Endothelial cell of umbilical vein (primary cell): ENCODE measurements around the gene GTF2IRD1. TPM values are rescaled to one million over a fixed set of nuclear protein-coding genes. Genes with fewer than 3 reads are reported as not detected.

ENCODE experiments used
- BruUV-seq: library from RNA; stranded (reverse); fragments of 400-500 nt; replicated peaks from 2 replicates; lab custom pipeline; 2021; lab: Mats Ljungman, UMichigan
- CTCF ChIA-PET: fragments of 300-600, 350-600 bp; sonication (Branson Sonifier 250); formaldehyde crosslinking; loops from one replicate; lab custom pipeline; 2021; ENCODE audit warnings: antibody characterized with exemption, inconsistent platforms; lab: Charles Lee
- POLR2A ChIA-PET: fragments of 300-600, 350-600 bp; sonication (Branson Sonifier 250); formaldehyde crosslinking; loops from one replicate; lab custom pipeline; 2021; ENCODE audit warnings: antibody characterized with exemption, inconsistent platforms; lab: Charles Lee
- DNase-seq: peaks from one replicate; pipeline ENCODE4 v3.0.0-alpha.2; 2011; ENCODE audit warnings: low read depth, low spot score
- FAIRE-seq: peaks from 2 replicates; lab custom pipeline; 2011; peaks lifted over from hg19 to GRCh38; lab: Jason Lieb, UNC
- H2AFZ ChIP-seq: 2 replicates; pipeline ENCODE4 v1.6.0; 2012; ENCODE audit warnings: low read depth, low read length, control low read depth, inconsistent platforms
- H3K27ac ChIP-seq: 2 replicates; pipeline ENCODE4 v1.5.1; 2011; ENCODE audit warnings: low read depth, mild to moderate bottlenecking, control low read depth, low read length, moderate library complexity; ENCODE audit not compliant: insufficient read depth
- H3K27me3 ChIP-seq, 2 experiments: 2 replicates each; pipeline versions ENCODE4 v1.6.0 to v1.6.1; 2011; ENCODE audit warnings: low read length in 2 of 2, mixed read lengths in 1 of 2; ENCODE audit not compliant: control insufficient read depth in 2 of 2, insufficient read depth in 2 of 2
- H3K36me3 ChIP-seq, 2 experiments: 2 replicates in 1 of 2; 3 replicates in 1 of 2; pipeline ENCODE4 v1.5.1; 2011; ENCODE audit warnings: low read length in 2 of 2, mild to moderate bottlenecking in 1 of 2, moderate library complexity in 1 of 2; ENCODE audit not compliant: control insufficient read depth in 2 of 2, insufficient read depth in 2 of 2; ENCODE audit errors: extremely low read depth in 1 of 2
- H3K4me1 ChIP-seq: 3 replicates; pipeline ENCODE4 v1.5.1; 2011; ENCODE audit warnings: mild to moderate bottlenecking, low read length; ENCODE audit not compliant: control insufficient read depth, insufficient read depth; ENCODE audit errors: extremely low read depth
- H3K4me2 ChIP-seq: 2 replicates; pipeline ENCODE4 v1.6.1; 2011; ENCODE audit warnings: low read length, control low read depth, mixed read lengths; ENCODE audit not compliant: insufficient read depth
- H3K4me3 ChIP-seq, 3 experiments: fragments of 200-600 bp in 1 of 3; sonication (generic), shearing (Covaris generic) in 1 of 3; replicated peaks in 1 of 3; 2 replicates each; pipeline ENCODE4 v1.5.1; 2011 to 2016; ENCODE audit warnings: control low read depth in 3 of 3, low read length in 3 of 3, mild to moderate bottlenecking in 2 of 3, inconsistent platforms in 1 of 3, low read depth in 1 of 3, moderate library complexity in 1 of 3; ENCODE audit not compliant: insufficient read depth in 1 of 3
- H3K79me2 ChIP-seq: 2 replicates; pipeline ENCODE4 v1.6.0; 2012; ENCODE audit warnings: low read length, inconsistent platforms; ENCODE audit not compliant: control insufficient read depth, insufficient read depth
- H3K9ac ChIP-seq: replicated peaks from 2 replicates; pipeline ENCODE3; 2011; ENCODE audit warnings: low read length, control low read depth; ENCODE audit not compliant: insufficient read depth; ENCODE audit errors: extremely low read depth
- H3K9me1 ChIP-seq: replicated peaks from 3 replicates; pipeline ENCODE4 v1.6.0; 2011; ENCODE audit warnings: mild to moderate bottlenecking, low read length; ENCODE audit not compliant: control insufficient read depth, insufficient read depth; ENCODE audit errors: extremely low read depth
- H3K9me3 ChIP-seq: replicated peaks from 2 replicates; pipeline ENCODE4 v1.5.1; 2012; ENCODE audit warnings: low read length, inconsistent platforms; ENCODE audit not compliant: control insufficient read depth, insufficient read depth
- H4K20me1 ChIP-seq: replicated peaks from 2 replicates; pipeline ENCODE3; 2011; ENCODE audit warnings: mild to moderate bottlenecking, low read length; ENCODE audit not compliant: control insufficient read depth, insufficient read depth; ENCODE audit errors: extremely low read depth
- EZH2 ChIP-seq: IDR thresholded peaks from 2 replicates; pipeline ENCODE4 v1.6.1; 2012; ENCODE audit warnings: borderline replicate concordance, low read depth, mild to moderate bottlenecking, moderate library complexity, low read length, inconsistent platforms; ENCODE audit not compliant: severe bottlenecking
- FOS ChIP-seq: IDR thresholded peaks from 2 replicates; pipeline ENCODE4 v1.6.1; 2011; ENCODE audit warnings: mild to moderate bottlenecking, low read length, moderate library complexity, borderline replicate concordance; ENCODE audit not compliant: insufficient read depth
- GATA2 ChIP-seq: IDR thresholded peaks from 2 replicates; pipeline ENCODE4 v1.7.0; 2011; ENCODE audit warnings: low read depth, mild to moderate bottlenecking, moderate library complexity, mixed read lengths, low read length; ENCODE audit not compliant: insufficient read length, insufficient read depth
- JUN ChIP-seq: IDR thresholded peaks from 2 replicates; pipeline ENCODE4 v1.6.1; 2011; ENCODE audit warnings: borderline replicate concordance, low read depth; ENCODE audit not compliant: insufficient read length, insufficient read depth
- MAX ChIP-seq: IDR thresholded peaks from 2 replicates; pipeline ENCODE4 v1.6.1; 2011; ENCODE audit not compliant: insufficient read depth, insufficient read length
- MYC ChIP-seq: IDR thresholded peaks from one replicate; pipeline ENCODE4 v1.6.1; 2011; ENCODE audit warnings: mild to moderate bottlenecking, low read depth, low read length
- POLR2A ChIP-seq: IDR thresholded peaks from 2 replicates; pipeline ENCODE4 v1.6.1; 2012; ENCODE audit warnings: low read depth, mild to moderate bottlenecking, control low read depth, low read length
- POLR2AphosphoS5 ChIP-seq: IDR thresholded peaks from 2 replicates; pipeline ENCODE4 v1.6.1; 2012; ENCODE audit warnings: low read depth, mild to moderate bottlenecking, control low read depth, low read length, moderate library complexity; ENCODE audit not compliant: insufficient read depth
- dilution Hi-C: fragments of 300-500 bp; cut with MboI; formaldehyde crosslinking; loops from one replicate; pipeline ENCODE4 v1.15.0; 2019; ENCODE audit warnings: low sequenced_read_pairs; ENCODE audit not compliant: extremely low pct_ligation_motif_present
- intact Hi-C: fragments of 100-400 bp; cut with micrococcal nuclease; formaldehyde crosslinking; loops from one replicate; pipeline ENCODE4 v1.10.0; 2022
- polyA plus RNA-seq, 4 experiments: library from polyadenylated mRNA; depleted of rRNA in 3 of 4; stranded (reverse) in 3 of 4; unstranded in 1 of 4; fragments of >200 nt; gene quantifications; 2 replicates each; pipeline versions ENCODE4 v1.2.1 to v1.2.3, GENCODE V29; 2011 to 2012; ENCODE audit warnings: missing spikeins in 1 of 4
- total RNA-seq: library from RNA; stranded (reverse); gene quantifications from 2 replicates; pipeline ENCODE4 v1.2.3, GENCODE V29; 2021
- TF ChIP-seq, protein P1 (sequence below), 2 donors: IDR thresholded peaks; 1 replicate in 1 of 2; 2 replicates in 1 of 2; pipeline ENCODE4 v1.5.1; 2011; ENCODE audit warnings: low read length in 2 of 2, mild to moderate bottlenecking in 2 of 2, moderate library complexity in 2 of 2, control low read depth in 1 of 2, inconsistent platforms in 1 of 2, low read depth in 1 of 2; ENCODE audit not compliant: insufficient read depth in 1 of 2; ENCODE audit errors: extremely low read depth in 1 of 2

The GTF2IRD1 gene
- total and polyA plus RNA-seq, 2 donors (not counting 3 experiments of a cell fraction or from before 2014, with no cell fraction given), result 14.2 to 24.2 TPM

DNA sequence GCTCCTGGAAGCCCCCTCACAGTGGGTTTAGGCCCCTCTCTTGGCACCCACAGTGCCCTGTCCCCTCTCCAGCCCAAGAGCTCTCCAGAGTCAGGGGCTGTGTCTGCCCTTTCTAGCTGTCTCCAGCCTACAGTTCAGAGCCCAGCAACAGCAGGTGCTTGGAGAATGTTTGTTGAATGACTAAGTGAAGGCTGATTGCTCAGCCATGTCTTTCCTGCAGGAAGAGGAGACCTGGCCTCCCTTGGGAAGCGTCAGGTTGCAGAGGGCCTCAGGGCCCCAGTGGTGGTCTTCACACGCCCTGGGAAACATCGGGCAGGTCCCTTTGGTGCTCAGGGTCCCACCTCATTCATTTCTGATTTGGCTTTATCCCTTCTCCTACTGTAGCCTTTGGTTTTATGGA, 62.5 kb downstream of the GTF2IRD1 start:
- intact Hi-C loops (no loop called here), dilution Hi-C loops (no loop called here)
- H3K9me3 ChIP-seq, result no peaks in the 10 kb centered on the region
- no peak overlapping the region for H3K9ac ChIP-seq
- H3K4me2 ChIP-seq, result no peak overlapping the region
- CTCF ChIA-PET, result no interaction called here
- H3K36me3 ChIP-seq, result peaks cover 2 to 21% of the 10 kb centered on the region in 2 experiments
- POLR2A ChIA-PET, result no interaction called here
- no peaks in the 10 kb centered on the region for H3K79me2 ChIP-seq
- no peaks in the 10 kb centered on the region for H3K27me3 ChIP-seq
- H3K9me1 ChIP-seq, result no peaks in the 10 kb centered on the region
- TF ChIP-seq, protein P1, sequence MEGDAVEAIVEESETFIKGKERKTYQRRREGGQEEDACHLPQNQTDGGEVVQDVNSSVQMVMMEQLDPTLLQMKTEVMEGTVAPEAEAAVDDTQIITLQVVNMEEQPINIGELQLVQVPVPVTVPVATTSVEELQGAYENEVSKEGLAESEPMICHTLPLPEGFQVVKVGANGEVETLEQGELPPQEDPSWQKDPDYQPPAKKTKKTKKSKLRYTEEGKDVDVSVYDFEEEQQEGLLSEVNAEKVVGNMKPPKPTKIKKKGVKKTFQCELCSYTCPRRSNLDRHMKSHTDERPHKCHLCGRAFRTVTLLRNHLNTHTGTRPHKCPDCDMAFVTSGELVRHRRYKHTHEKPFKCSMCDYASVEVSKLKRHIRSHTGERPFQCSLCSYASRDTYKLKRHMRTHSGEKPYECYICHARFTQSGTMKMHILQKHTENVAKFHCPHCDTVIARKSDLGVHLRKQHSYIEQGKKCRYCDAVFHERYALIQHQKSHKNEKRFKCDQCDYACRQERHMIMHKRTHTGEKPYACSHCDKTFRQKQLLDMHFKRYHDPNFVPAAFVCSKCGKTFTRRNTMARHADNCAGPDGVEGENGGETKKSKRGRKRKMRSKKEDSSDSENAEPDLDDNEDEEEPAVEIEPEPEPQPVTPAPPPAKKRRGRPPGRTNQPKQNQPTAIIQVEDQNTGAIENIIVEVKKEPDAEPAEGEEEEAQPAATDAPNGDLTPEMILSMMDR (IDR thresholded peaks at IDR 0.05; ENCODE audit: extremely low read depth in 1 of 2, insufficient read depth in 1 of 2, low read depth in 1 of 2, low read length in 2 of 2), result no peak
- TF ChIP-seq POLR2AphosphoS5 (no peak), MYC (no peak), EZH2 (no peak), MAX (no peak), POLR2A (no peak)
- FAIRE-seq (no peak), DNase-seq (no peak)
- no peak overlapping the region for H2AFZ ChIP-seq
- no peaks in the 10 kb centered on the region for H3K4me1 ChIP-seq
- H3K4me3 ChIP-seq, result no peak overlapping the region
- H4K20me1 ChIP-seq, result no peaks in the 10 kb centered on the region
- BruUV-seq, result no TSS peak
- H3K27ac ChIP-seq, result no peak overlapping the region

- peaks cover 4 to 20% of the 10 kb centered on the region in 2 experiments for H3K36me3 ChIP-seq
- dilution Hi-C loops (no loop called here), intact Hi-C loops (no loop called here)
- H3K27me3 ChIP-seq, result no peaks in the 10 kb centered on the region
- no peaks in the 10 kb centered on the region for H4K20me1 ChIP-seq
- H3K4me1 ChIP-seq, result no peaks in the 10 kb centered on the region
- CTCF ChIA-PET, result no interaction called here
- POLR2A ChIA-PET, result no interaction called here
- DNase-seq (no peak), FAIRE-seq (no peak)
- no peak overlapping the region for H3K4me2 ChIP-seq
- no peak overlapping the region for H3K27ac ChIP-seq
- no TSS peak for BruUV-seq
- H2AFZ ChIP-seq, result no peak overlapping the region
- no peaks in the 10 kb centered on the region for H3K79me2 ChIP-seq
- H3K4me3 ChIP-seq, result no peak overlapping the region
- no peaks in the 10 kb centered on the region for H3K9me3 ChIP-seq
- H3K9me1 ChIP-seq, result no peaks in the 10 kb centered on the region
- H3K9ac ChIP-seq, result no peak overlapping the region
- TF ChIP-seq FOS (no peak), POLR2AphosphoS5 (no peak), POLR2A (no peak), EZH2 (no peak), GATA2 (no peak), MYC (no peak), MAX (no peak), JUN (no peak)
- TF ChIP-seq, protein P1 (IDR thresholded peaks at IDR 0.05; ENCODE audit: extremely low read depth in 1 of 2, insufficient read depth in 1 of 2, low read depth in 1 of 2, low read length in 2 of 2), result no peak
These were observed 64.3 kb downstream of the GTF2IRD1 start for GRCh38 chr7:74518041-74518440.
